SK-N-SH (cell line): Measurements from ENCODE around the gene SORCS3.

Experiments used
- CTCF ChIP-seq: fragments of 200-600 bp; sonication (generic); IDR thresholded peaks from 2 replicates; pipeline ENCODE4 v1.6.1; 2017; ENCODE audit warnings: antibody characterized with exemption, mild to moderate bottlenecking, moderate library complexity
- RXRA ChIP-seq: IDR thresholded peaks from 2 replicates; pipeline ENCODE4 v1.4.0; 2012; ENCODE audit warnings: low read depth, mild to moderate bottlenecking, borderline replicate concordance

- TF ChIP-seq CTCF (no peak), RXRA (no peak)
These were observed 430.9 kb downstream of the SORCS3 start for GRCh38 chr10:105071980-105072379.
